Glutamatergic neuron (in vitro differentiated cells): ENCODE measurements around the gene LDLRAD4. TPM values are rescaled to one million over a fixed set of nuclear protein-coding genes. Genes with fewer than 3 reads are reported as not detected.

Experiments used
- DNase-seq: peaks from one replicate; pipeline ENCODE4 v3.0.0; 2022
- H3K27ac Mint-ChIP-seq: one replicate; pipeline ENCODE4 v1.8.0; 2020; ENCODE audit warnings: mild to moderate bottlenecking, mixed read lengths, inconsistent platforms; ENCODE audit not compliant: unreplicated experiment
- H3K27me3 Mint-ChIP-seq: one replicate; pipeline ENCODE4 v1.8.0; 2020; ENCODE audit warnings: mild to moderate bottlenecking, moderate library complexity, mixed read lengths, inconsistent platforms; ENCODE audit not compliant: unreplicated experiment
- H3K36me3 Mint-ChIP-seq: one replicate; pipeline ENCODE4 v1.8.0; 2020; ENCODE audit warnings: mild to moderate bottlenecking, mixed read lengths, inconsistent platforms; ENCODE audit not compliant: unreplicated experiment
- H3K4me1 Mint-ChIP-seq: one replicate; pipeline ENCODE4 v1.8.0; 2020; ENCODE audit warnings: mild to moderate bottlenecking, low read depth, mixed read lengths, inconsistent platforms; ENCODE audit not compliant: unreplicated experiment
- H3K4me3 Mint-ChIP-seq: one replicate; pipeline ENCODE4 v1.8.0; 2020; ENCODE audit warnings: mild to moderate bottlenecking, mixed read lengths, inconsistent platforms; ENCODE audit not compliant: unreplicated experiment
- H3K9me3 Mint-ChIP-seq: one replicate; pipeline ENCODE4 v1.8.0; 2020; ENCODE audit warnings: mild to moderate bottlenecking, moderate library complexity, mixed read lengths, inconsistent platforms; ENCODE audit not compliant: unreplicated experiment
- total RNA-seq: library from RNA; stranded (reverse); fragmentation: NEBNext Ultra II Directional; extraction: Animal tissue kit (Norgen Biotek cat#: 25700); gene quantifications from one replicate; pipeline ENCODE4 v1.2.1, GENCODE V29; 2021; ENCODE audit not compliant: unreplicated experiment
- TF ChIP-seq, protein P1 (sequence below): fragments of 200-600 bp; sonication (generic); IDR thresholded peaks from one replicate; pipeline ENCODE4 v1.5.0; 2021; ENCODE audit not compliant: partially characterized antibody, unreplicated experiment

The LDLRAD4 gene
- total RNA-seq, 1 donor from 2014 or later, result 0.29 TPM

DNA sequence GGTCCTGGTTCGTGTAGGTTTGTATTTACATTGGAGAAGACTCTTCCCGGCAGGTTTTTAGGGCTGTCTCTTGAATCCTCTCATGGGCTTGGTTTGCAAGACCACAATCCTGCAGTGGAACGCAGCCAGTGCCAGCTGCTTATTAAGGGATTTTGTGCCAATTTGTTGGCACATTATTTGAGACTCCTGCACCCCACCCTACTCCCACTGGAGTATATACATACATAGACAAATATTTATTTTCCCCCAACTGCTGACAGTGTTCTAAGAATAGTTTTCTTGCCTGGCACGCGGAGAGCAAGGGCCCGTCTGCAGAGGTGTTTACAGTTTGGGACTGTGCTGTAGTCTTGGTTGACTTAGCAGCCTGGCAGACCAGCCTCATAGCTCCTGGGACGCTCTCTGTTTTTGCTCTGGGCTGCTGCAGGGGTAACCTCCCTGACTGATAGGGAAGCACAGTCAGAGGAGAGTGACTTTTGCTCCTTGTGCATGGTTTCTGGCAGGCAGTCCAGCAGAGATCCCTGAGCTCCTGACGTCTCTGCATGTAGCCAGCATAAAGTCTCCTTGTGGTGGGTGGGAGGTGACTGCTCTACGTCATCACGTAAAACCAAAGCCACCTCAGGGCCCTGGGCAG, 1.9 kb downstream of the LDLRAD4 start:
- Mint-ChIP-seq H3K4me3 (no peak overlapping the region), H3K27me3 (peaks cover 14% of the 10 kb centered on the region), H3K36me3 (peaks cover 4% of the 10 kb centered on the region), H3K4me1 (peaks cover 17% of the 10 kb centered on the region), H3K9me3 (peaks cover 9% of the 10 kb centered on the region), H3K27ac (no peak overlapping the region)
- TF ChIP-seq, protein P1, sequence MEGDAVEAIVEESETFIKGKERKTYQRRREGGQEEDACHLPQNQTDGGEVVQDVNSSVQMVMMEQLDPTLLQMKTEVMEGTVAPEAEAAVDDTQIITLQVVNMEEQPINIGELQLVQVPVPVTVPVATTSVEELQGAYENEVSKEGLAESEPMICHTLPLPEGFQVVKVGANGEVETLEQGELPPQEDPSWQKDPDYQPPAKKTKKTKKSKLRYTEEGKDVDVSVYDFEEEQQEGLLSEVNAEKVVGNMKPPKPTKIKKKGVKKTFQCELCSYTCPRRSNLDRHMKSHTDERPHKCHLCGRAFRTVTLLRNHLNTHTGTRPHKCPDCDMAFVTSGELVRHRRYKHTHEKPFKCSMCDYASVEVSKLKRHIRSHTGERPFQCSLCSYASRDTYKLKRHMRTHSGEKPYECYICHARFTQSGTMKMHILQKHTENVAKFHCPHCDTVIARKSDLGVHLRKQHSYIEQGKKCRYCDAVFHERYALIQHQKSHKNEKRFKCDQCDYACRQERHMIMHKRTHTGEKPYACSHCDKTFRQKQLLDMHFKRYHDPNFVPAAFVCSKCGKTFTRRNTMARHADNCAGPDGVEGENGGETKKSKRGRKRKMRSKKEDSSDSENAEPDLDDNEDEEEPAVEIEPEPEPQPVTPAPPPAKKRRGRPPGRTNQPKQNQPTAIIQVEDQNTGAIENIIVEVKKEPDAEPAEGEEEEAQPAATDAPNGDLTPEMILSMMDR, result no peak
- no peak for DNase-seq

DNA sequence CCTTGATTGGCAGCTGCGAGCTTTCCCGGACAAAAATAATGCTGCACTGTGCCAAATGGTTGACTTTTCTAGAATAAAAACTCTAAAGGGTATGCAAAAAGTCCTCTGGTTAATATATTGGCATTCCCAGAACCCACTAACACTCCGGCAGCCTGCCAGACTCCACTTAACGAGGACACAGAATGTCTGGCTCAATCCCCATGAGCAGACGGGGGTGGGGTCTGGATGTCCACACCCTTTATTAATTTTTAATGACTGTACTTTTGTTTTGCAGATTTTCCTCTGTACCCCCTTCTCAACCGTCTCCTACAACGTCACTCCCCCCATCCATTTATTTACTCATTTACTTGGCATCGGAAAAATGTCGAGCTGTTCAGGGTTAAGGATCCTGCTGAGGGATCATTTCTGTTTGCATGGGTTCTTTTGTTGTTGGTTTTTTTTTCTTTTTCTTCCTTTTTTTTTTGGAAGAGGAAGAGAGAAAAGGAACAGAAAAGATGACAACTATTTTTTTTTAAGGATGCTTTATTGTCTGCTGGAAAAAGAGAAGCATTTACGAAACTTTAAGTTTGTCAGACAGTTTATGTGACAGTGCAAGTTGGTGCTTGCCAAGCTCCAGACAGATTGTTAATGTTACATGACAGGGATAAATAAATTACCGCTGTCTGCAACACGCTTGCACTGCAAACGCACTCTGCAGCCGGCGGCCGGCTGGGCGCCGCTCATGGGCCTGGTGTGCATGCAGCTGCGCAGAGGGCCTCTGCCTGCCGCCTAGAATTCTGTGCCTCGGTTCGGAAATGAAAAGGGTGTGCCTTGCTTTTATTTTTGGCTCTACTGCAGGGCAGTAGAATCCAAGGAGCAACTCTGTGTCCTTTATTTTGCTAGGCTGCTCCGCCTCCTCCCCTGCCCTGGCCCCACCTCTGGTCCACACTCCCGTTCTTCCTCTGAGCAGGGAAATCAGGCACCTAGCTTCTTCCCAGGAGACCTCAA, 3.6 kb downstream of the LDLRAD4 start:
- Mint-ChIP-seq H3K4me3 (peak overlapping the region; percentile 80), H3K36me3 (no peaks in the 10 kb centered on the region), H3K4me1 (peaks cover 14% of the 10 kb centered on the region), H3K27ac (peak overlapping the region; percentile 12), H3K27me3 (peaks cover 9% of the 10 kb centered on the region), H3K9me3 (peaks cover 4% of the 10 kb centered on the region)
- TF ChIP-seq, protein P1, result no peak
- peak; percentile 49 for DNase-seq

DNA sequence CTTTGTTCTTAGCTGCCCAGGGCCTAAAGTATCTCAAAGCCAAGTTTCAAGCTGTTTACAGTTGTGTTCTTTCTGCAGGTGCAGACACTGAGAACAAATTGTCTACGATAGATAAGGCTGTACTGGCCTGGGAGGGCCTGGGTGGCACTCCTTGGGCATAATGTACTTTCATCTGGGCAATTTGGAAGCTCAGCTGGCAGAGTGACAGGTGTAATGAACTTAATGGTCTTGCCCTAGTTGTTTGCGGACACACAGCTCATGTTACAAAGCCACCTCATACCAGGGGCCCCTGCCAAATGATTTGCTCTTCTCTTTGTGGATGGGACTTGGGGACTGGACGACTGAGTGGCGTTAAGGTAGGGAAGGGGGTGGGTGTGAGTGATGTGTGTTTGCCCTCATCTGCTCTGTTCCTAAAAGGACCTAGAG, 4.3 kb downstream of the LDLRAD4 start:
- H3K4me3 Mint-ChIP-seq, result peak overlapping the region; percentile 80
- peaks cover 4% of the 10 kb centered on the region for H3K9me3 Mint-ChIP-seq
- no peak overlapping the region for H3K27ac Mint-ChIP-seq
- H3K4me1 Mint-ChIP-seq, result peaks cover 14% of the 10 kb centered on the region
- no peak for DNase-seq
- peaks cover 9% of the 10 kb centered on the region for H3K27me3 Mint-ChIP-seq
- no peaks in the 10 kb centered on the region for H3K36me3 Mint-ChIP-seq
- TF ChIP-seq, protein P1, result no peak

DNA sequence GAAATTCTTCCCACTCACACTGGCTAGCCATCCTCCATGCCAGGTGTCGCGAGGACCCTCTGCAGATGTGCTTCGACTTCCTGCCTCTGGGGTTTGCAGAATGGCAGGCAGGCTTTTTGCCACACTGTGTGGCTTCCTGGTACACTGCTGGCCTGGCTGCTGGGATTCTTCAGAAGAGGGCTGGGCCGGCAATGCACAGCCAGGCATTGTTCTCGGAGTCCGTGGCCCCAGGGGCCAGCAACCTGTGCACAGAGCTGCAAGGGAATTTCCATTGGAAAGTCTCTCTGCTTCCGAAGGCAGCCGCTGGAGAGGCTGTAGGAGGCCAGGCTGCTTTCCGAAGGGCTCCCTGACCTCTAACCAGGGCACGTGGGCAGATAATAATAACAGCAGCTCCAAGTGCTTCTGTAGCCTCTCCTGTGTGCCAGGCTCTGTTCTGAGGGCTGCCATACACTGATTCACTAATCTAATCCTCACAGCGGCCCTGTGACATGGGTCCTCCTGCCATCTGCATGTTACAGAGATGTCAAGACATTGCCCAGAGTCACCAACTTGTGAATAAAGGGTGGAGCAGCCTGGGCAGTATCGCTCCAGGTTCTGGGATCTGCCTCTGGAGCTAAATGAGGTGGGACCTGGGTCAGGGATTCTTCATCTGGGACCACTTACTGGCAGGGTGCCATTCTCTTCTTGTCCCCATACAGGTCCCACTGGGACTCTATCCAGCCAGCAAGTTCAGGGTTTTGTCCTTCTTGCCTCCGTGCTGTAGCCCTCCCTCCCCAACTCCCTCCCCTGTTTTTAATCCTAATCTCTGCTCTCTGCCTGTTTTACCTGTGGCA, 5.0 kb downstream of the LDLRAD4 start:
- H3K4me3 Mint-ChIP-seq, result no peak overlapping the region
- no peaks in the 10 kb centered on the region for H3K36me3 Mint-ChIP-seq
- H3K9me3 Mint-ChIP-seq, result peaks cover 4% of the 10 kb centered on the region
- DNase-seq, result no peak
- peaks cover 9% of the 10 kb centered on the region for H3K27me3 Mint-ChIP-seq
- no peak overlapping the region for H3K27ac Mint-ChIP-seq
- TF ChIP-seq, protein P1, result no peak
- H3K4me1 Mint-ChIP-seq, result peaks cover 14% of the 10 kb centered on the region
